Sigmoid colon (tissue), 4 donors: Measurements from ENCODE around the gene NR3C2.

ENCODE experiments used
- EP300 ChIP-seq, 4 donors: sonication (generic); formaldehyde crosslinking; IDR thresholded peaks; one replicate each; pipeline ENCODE4 v1.6.1; 2017; ENCODE audit warnings: antibody characterized with exemption in 4 of 4
- POLR2A ChIP-seq, 2 donors: fragments of 450-650 bp; IDR thresholded peaks; one replicate each; pipeline ENCODE4 v1.6.1; 2016; ENCODE audit warnings: antibody characterized with exemption in 2 of 2, mild to moderate bottlenecking in 2 of 2, moderate library complexity in 2 of 2
- POLR2AphosphoS5 ChIP-seq, 4 donors: sonication (generic); formaldehyde crosslinking; IDR thresholded peaks; one replicate each; pipeline ENCODE4 v1.6.1; 2017; ENCODE audit warnings: antibody characterized with exemption in 4 of 4
- TF ChIP-seq, protein P1 (sequence below), 4 experiments: fragments of 450-650 bp in 3 of 4; fragments of 200-600 bp in 1 of 4; IDR thresholded peaks; one replicate each; pipeline ENCODE4 v1.5.1; 2016 to 2019; ENCODE audit warnings: antibody characterized with exemption in 4 of 4, mild to moderate bottlenecking in 3 of 4, moderate library complexity in 2 of 4

DNA sequence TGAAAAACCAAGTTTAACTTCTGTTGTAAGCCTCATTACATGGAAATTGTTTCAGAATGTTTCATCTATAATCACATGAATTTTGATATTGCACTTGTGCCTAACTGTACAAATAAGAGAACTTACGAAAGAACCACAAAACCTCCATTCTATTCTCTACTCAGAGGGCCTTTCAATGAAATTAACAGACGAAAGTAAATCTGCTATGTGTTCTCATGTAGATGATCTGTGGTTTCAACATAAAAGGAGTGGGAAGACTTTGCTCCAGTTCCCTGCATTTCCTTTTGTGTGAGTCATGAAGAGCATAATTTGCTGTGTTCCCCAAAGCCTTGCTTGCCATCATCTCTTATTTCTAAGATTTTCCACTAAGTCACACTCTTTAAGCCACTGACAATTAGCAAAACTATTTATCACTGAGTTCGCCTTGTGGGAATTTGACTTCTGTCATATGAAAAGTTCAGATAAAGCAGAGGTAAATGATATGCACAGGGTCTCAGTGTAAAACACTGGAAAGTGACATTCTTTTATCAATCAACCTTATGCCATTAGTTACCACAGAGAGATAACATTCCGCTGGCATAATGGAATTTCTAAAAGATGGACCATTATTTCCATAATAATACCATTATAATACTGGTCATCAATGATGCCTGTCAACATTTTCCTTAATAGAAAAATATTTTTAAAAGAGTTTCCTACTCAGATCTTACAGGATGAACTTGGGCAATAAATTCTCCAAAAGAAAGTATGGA is 329.8 kb downstream of the NR3C2 start:
- TF ChIP-seq, protein P1, sequence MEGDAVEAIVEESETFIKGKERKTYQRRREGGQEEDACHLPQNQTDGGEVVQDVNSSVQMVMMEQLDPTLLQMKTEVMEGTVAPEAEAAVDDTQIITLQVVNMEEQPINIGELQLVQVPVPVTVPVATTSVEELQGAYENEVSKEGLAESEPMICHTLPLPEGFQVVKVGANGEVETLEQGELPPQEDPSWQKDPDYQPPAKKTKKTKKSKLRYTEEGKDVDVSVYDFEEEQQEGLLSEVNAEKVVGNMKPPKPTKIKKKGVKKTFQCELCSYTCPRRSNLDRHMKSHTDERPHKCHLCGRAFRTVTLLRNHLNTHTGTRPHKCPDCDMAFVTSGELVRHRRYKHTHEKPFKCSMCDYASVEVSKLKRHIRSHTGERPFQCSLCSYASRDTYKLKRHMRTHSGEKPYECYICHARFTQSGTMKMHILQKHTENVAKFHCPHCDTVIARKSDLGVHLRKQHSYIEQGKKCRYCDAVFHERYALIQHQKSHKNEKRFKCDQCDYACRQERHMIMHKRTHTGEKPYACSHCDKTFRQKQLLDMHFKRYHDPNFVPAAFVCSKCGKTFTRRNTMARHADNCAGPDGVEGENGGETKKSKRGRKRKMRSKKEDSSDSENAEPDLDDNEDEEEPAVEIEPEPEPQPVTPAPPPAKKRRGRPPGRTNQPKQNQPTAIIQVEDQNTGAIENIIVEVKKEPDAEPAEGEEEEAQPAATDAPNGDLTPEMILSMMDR (IDR thresholded peaks at IDR 0.05): no peak
- TF ChIP-seq POLR2A (IDR thresholded peaks at IDR 0.05) (no peak), EP300 (IDR thresholded peaks at IDR 0.05) (no peak), POLR2AphosphoS5 (IDR thresholded peaks at IDR 0.05) (no peak)
